Stimulated activated memory B cell treated with anti-CD40 and anti-IgM and Interleukin-4, amounts not matched to agents 10 μg/mL and 1 μg/mL and 100 μg/mL, for 72 hours (primary cell): ENCODE measurements around the gene AGO4.
A peak's percentile ranks its signal among the peaks of the same experiment; 100 is the strongest.

Experiments used
- ATAC-seq: fragments of 150-1000 bp; cut with Tn5 transposase; 2 replicates; pipeline ENCODE4 v1.10.0; 2021
- H3K27ac Mint-ChIP-seq: one replicate; pipeline ENCODE4 v1.8.0; 2022; ENCODE audit warnings: mild to moderate bottlenecking, mixed read lengths
- H3K27me3 Mint-ChIP-seq: one replicate; pipeline ENCODE4 v1.8.0; 2022; ENCODE audit warnings: mixed read lengths
- H3K36me3 Mint-ChIP-seq: one replicate; pipeline ENCODE4 v1.8.0; 2022; ENCODE audit warnings: mixed read lengths
- H3K4me1 Mint-ChIP-seq: one replicate; pipeline ENCODE4 v1.8.0; 2022; ENCODE audit warnings: mixed read lengths
- H3K4me3 Mint-ChIP-seq: one replicate; pipeline ENCODE4 v1.8.0; 2022; ENCODE audit warnings: mild to moderate bottlenecking, moderate library complexity, mixed read lengths
- H3K9me3 Mint-ChIP-seq: one replicate; pipeline ENCODE4 v1.8.0; 2022; ENCODE audit warnings: mixed read lengths

Gene AGO4

DNA sequence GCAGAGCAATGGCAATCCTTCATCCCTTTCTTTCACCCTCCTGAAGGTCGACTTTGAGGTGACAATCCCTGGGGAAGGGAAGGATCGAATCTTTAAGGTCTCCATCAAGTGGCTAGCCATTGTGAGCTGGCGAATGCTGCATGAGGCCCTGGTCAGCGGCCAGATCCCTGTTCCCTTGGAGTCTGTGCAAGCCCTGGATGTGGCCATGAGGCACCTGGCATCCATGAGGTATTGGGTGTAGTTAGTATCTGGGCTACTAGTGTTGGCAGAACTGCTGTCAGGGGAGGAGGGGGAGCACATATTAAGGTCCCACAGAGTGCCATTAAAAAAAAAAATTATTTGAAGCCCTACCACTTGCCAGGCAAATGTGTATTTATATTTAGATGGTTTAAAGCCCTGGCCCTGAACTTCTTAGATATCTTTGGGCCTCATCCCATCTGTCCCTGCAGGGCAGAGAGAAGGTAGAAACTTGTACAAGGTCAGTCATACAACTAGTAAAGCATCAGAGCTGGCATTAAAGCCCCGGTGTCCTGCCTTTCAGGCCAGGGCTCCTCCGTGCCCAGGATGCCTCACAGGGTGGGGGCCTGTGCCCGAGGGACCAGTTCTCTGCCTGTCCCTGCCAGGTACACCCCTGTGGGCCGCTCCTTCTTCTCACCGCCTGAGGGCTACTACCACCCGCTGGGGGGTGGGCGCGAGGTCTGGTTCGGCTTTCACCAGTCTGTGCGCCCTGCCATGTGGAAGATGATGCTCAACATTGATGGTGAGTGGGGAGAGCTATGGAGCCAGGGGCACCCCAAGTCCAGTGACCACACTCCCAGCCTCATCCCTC, 85.4 kb downstream of the AGO4 start:
- Mint-ChIP-seq H3K36me3 (peaks cover 29% of the 10 kb centered on the region), H3K4me1 (peaks cover 34% of the 10 kb centered on the region), H3K9me3 (no peaks in the 10 kb centered on the region), H3K4me3 (no peak overlapping the region), H3K27me3 (no peaks in the 10 kb centered on the region), H3K27ac (peak overlapping the region; percentile 84)
- ATAC-seq: peak; percentile 32

DNA sequence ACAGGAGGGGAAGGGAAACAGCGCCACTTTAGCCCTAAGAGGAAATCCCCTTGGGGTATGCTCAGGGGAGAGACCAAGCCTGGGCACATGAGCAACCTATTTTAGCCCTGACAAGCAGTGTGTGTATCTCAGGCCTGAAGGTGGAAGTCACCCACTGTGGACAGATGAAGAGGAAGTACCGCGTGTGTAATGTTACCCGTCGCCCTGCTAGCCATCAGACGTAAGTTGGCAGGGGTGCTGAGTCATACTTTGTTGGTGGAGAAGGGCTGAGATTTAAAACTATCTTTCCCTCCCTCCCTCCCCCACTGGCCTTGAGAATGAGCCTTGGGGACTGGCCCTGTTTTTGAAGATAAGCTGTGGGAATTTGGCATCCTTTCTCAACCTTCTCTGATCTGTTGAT, 86.4 kb downstream of the AGO4 start:
- Mint-ChIP-seq H3K27ac (peak overlapping the region; percentile 84), H3K36me3 (peaks cover 28% of the 10 kb centered on the region), H3K4me1 (peaks cover 25% of the 10 kb centered on the region), H3K9me3 (no peaks in the 10 kb centered on the region), H3K4me3 (no peak overlapping the region), H3K27me3 (no peaks in the 10 kb centered on the region)
- peak; percentile 99 for ATAC-seq

DNA sequence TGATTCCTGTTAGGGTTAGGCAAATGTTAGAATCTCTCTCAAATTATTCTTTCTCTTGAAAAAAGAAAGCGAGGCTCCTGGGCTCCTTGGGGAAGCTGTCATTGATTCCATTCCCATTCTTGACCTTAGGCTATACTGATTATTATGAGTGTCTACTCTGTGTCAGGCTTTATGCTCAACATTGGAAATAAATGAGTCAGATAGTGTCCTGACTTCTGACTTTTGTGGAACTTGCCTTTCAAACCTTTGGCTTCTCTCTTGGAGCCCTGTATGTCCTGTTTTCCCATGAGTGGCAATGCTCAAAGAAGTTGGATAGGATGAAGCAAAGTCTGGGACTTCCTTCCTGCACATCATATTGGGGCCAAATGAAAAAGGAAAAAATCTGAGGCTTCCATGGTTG, 86.8 kb downstream of the AGO4 start:
- Mint-ChIP-seq H3K27me3 (no peaks in the 10 kb centered on the region), H3K27ac (peak overlapping the region; percentile 84), H3K36me3 (peaks cover 28% of the 10 kb centered on the region), H3K4me1 (peaks cover 25% of the 10 kb centered on the region), H3K9me3 (no peaks in the 10 kb centered on the region), H3K4me3 (no peak overlapping the region)
- ATAC-seq: no peak

DNA sequence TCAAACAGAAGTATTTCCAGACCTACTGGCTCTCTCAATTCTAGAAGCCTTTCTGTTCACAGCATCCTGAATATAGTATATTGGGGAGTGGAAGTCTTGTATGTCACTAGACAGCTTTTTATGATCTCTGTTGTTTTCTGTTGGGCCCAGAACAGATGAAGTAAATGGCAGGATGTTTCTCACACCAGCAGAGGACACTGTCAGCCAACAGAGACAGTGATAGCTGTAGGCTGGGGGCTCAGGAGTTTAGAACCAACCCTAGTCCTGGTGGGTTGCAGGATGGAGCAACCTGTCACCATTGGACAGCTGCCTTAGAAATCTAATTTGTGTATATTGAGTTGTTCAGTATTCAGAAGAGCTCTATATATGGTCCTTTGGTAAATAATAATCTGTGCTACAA, 92.1 kb downstream of the AGO4 start:
- peaks cover 47% of the 10 kb centered on the region for H3K36me3 Mint-ChIP-seq
- H3K4me3 Mint-ChIP-seq: no peak overlapping the region
- peaks cover 6% of the 10 kb centered on the region for H3K4me1 Mint-ChIP-seq
- no peaks in the 10 kb centered on the region for H3K9me3 Mint-ChIP-seq
- H3K27ac Mint-ChIP-seq: no peak overlapping the region
- ATAC-seq: no peak
- no peaks in the 10 kb centered on the region for H3K27me3 Mint-ChIP-seq

DNA sequence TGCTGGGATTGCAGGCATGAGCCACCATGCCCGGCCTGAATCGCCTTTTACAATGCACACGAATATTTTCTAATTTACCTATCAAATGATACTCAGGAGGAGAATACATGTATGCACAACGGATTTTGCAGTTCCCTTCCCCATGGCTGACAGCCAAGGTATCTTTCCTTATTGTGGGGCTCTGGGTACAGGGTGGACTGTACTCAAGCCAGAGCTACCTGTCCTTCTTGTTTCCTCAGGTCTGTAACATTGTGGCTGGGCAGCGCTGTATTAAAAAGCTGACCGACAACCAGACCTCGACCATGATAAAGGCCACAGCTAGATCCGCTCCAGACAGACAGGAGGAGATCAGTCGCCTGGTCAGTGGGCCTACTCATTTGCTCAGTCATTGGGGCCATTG, 93.4 kb downstream of the AGO4 start:
- H3K4me3 Mint-ChIP-seq: no peak overlapping the region
- no peaks in the 10 kb centered on the region for H3K9me3 Mint-ChIP-seq
- no peak overlapping the region for H3K27ac Mint-ChIP-seq
- H3K36me3 Mint-ChIP-seq: peaks cover 50% of the 10 kb centered on the region
- no peak for ATAC-seq
- no peaks in the 10 kb centered on the region for H3K27me3 Mint-ChIP-seq
- no peaks in the 10 kb centered on the region for H3K4me1 Mint-ChIP-seq

GRCh38 chr1:35902671-35903070, 94.9 kb downstream of the AGO4 start:
- no peaks in the 10 kb centered on the region for H3K4me1 Mint-ChIP-seq

More at GRCh38 chr1:35902671-35903070, 94.9 kb downstream of the AGO4 start:
- H3K27ac Mint-ChIP-seq: no peak overlapping the region
- H3K9me3 Mint-ChIP-seq: no peaks in the 10 kb centered on the region
- no peak overlapping the region for H3K4me3 Mint-ChIP-seq
- peaks cover 53% of the 10 kb centered on the region for H3K36me3 Mint-ChIP-seq
- no peaks in the 10 kb centered on the region for H3K27me3 Mint-ChIP-seq
- ATAC-seq: no peak
